SKM-1 treated with dmso at 0.1 percent for 144 hours (cell line): ENCODE results near the gene IP6K1.
"Not testable (repeated sequence)": the region's sequence is repeated elsewhere in the genome, so short reads cannot be mapped to it uniquely, and the experiment has no call there.

ENCODE experiments used
- DNase-seq: peaks from one replicate; lab custom pipeline; 2025; ENCODE audit not compliant: unreplicated experiment; lab: John Stamatoyannopoulos, UW

The IP6K1 gene

DNA sequence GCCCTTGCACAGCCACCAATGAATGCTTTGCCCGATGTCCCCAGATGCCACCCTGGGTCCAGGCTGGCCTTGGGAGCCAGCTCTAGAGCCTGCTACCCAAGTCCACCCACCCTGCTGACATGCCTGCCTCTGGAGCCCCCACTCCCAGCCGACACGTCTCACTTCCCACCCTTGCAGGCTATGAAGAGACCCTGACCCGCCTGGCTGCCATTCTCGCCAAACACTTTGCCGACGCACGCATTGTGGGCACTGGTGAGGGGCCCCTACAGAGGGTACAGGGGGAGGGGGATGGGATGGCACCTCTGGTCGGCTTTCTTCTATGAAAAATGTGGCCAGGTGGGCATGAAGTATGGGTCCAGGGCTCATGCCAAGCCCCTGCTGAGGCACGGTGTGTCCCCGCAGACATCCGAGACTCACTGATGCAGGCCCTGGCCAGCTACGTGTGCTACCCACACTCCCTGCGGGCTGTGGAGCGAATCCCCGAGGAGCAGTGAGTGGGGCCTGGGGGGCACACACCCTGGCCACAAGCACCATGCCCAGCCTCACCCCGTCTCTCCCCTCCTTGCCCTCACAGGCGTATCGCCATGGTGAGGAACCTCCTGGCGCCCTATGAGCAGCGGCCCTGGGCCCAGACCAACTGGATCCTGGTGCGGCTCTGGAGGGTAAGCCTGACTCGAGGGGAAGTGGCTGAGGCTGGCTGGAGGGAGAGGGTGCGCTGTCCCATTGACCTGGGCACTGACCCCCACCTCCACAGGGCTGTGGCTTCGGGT is 72.8 kb downstream of the IP6K1 start:
- no peak for DNase-seq

DNA sequence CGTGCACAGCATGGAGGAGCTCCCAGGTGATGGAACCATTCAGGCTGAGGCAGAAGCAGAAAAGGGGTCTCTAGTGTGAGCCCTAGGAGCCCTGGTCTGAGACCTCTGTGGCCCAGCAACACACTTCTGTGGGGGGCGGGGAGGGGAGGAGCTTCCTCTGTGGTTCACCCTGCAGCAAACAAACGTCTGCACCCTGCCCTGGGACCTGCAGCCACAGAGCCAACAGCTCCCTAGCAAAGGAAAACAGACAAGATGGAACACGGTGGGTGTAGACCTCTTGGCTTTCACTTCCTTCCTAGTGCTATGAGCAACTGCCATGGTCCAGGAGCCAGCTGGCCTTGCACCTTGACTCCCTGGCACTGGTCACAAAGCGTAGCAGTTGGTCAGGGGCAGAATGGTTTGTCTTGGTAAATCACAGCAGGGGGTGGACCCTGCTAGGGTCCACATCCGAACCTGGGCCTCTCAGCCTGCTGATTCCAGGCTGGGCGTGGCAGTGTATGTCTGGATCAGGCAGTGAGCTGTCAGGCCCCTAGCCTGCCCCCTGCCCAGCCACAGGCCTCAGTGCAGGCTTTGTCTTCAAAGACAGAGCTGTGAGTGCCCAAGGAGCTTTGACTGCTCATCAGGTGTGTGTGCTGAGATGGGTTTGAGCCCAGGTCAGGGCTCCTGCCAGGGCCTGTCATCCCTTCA is 73.6 kb downstream of the IP6K1 start:
- no peak for DNase-seq

DNA sequence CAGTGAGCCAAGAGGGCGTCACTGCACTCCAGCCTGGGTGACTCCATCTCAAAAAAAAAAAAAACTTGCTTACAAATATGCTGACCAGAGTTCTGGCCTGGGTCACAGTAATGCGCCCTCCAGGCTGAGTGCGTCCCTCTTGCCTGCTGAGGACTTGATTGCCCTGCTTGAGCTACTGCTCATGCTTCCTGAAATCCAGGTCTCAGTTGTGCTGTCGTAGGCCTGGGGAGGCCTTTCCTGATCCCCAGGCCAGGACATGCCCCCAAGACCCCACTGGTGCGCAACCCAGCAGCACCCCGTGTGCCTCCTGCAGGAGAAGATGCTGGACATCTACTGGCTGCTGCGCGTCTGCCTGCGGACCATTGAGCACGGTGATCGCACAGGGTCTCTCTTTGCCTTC is 74.2 kb downstream of the IP6K1 start:
- DNase-seq = no peak

DNA sequence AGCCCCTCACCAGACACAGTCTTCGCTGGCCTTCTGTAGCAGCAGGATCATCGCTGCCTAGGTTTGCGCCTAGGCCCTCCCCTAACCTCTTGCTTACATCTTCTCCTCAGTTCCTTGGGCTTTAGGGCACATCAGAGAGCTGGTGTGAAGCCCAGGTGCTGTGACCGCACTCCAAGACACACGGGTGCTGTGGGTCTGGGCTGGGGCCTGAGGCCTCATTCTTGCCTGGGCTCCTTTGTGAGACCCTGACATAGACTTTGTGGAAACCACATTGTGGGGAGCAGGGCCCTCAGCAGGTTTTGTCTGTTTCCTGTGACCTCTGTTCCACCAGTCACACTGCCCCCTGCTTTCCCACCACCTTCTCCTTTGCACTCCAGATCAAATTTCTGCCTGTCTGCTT is 74.9 kb downstream of the IP6K1 start:
- no peak for DNase-seq

DNA sequence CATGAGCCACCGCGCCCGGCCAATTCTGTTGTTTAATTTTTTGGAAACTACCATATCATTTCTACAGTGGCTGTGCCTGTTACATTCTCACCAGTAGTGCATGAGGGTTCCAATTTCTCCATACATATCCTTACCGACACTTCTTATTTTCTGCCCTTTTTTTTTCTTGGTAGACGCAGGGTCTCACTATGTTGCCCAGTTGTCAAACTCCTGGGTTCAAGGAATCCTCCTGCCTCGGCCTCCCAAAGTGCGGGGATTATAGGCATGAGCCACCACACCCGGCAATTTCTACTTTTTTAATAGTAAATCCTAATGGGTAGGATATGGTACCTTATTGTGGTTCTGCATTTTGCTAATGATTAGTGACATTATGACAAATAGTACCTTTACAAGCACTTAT is 76.5 kb downstream of the IP6K1 start:
- DNase-seq = no peak

DNA sequence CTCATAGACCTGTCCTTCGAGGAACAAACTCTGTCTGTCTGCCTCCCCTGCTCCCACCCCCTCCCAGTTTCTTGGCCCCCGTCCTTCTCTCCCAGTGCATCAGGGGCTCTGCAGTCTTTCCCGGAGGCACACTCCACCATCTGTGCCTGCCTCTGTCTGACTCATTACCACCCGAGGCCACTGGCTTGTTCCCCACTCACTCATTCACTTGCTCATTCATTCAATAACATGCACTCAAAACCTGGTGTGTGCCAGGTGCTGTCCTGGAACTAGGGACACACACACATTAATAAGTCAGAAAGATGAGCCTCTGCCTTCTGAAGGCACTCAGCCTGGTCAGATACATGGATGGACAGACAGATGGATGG is 79.2 kb downstream of the IP6K1 start:
- DNase-seq = no peak

DNA sequence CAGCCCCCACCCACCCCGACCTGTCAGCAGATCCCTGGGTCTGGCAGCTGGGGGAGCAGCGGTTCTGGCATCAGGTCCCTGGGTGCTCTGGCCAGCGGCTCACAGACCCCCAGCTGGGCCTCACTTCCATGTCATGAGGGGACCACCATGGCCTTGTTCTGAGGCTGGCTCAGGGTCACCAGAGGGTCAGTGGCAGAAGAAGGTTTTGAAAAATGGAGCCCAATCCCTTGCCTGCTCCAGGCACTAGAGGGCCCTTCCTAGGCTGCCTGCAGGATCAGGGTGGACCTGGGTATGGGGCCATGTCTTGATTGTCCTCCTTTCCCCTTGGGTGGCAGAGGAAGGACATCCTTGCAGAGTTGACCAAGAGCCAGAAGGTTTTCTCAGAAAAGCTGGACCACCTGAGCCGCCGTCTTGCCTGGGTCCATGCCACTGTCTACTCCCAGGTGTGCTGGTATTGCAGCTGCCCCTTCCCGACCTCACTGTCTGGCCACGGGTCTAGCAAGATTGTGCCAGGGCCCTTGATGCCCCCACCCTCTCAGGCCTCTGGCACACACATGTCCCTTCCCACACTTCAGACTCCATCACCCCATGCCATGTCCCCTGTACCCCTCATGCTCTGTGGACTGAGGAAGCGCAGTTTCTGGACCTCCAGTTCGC is 79.8 kb downstream of the IP6K1 start:
- DNase-seq = no peak

DNA sequence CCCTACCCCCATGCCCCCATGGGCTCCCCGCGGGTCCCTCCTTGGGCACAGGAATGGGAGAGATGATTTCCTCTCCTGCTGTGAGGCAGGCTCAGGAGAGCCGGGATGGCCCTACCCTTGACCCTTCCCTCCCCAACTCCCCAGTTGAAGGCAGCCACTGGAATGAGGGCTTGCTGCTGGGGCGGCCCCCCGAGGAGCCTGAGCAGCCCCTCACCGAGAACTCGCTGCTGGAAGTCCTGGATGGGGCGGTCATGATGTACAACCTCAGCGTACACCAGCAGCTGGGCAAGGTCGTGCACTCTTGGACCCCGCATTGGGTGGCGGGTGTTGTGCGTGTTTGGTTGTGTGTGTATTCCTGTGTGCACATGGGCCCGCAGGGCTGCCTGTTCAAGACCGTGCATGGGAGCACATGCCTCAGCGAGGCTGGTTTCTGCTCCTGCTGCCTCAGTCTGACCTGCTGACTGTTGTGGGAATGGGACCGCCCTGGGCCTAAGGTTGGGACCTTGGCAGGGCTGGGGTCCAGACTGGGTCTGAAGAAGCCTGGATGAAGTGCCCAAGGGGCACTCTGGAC is 80.9 kb downstream of the IP6K1 start:
- DNase-seq = no peak

DNA sequence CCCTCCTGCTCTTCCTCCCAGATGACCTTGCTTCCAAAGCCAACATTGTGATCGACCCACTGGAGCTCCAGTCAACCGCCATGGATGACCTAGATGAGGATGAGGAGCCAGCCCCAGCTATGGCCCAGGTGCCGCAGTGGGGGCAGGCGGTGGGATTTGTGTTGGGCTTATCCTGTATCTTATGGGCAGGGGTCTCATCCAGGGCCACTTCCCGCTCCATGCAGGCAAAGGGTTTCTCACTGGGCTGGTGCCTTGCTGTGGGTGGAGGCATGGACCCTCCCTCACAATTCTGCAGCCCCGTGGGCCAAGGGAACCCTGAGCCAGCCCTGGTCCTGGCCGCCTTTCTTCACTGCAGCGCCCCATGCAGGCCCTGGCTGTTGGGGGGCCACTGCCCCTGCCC is 81.7 kb downstream of the IP6K1 start:
- DNase-seq = no peak

DNA sequence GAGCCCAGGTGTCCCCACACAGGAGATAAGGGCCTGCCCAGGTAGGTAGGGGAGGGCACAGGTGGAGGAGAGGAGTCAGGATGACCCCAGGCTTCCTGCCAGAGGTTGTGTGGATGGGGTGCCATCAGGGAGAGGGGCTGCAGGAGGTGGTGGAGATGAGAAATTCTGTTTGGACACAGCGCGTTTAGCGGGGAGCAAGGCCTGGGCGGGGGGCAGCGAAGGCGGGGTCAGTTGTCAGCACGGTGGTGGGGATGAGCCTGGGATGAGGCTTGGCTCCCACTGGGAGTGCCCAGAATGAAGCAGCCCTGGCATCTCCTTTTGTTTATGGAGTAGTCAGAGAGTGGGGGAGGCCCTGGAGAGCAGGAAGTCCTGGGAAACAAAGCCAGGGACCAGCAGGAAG is 82.4 kb downstream of the IP6K1 start:
- DNase-seq = no peak

DNA sequence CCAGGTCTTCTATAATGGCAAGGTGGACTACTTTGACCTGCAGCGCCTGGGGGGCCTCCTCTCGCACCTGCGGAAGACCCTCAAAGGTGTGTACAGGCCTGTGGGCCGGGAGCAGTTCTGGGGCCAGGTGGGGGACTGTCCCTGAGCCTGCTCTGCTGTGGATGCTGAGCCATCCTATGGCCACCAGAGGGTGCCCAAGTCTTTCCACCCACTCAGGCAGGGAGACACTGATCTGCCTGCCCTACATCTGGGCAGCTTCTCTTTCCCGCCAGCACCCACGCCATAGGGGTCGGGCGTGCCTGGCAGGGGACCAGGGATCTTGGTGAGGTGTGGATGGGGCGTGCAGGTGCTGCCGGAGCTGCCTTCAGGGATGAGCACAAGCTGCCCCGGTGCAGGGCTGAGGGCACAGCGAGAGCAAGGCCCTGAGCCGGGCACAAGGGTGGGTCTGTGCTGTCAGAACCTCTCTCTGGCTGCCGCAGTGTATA is 82.9 kb downstream of the IP6K1 start:
- peak; percentile 51 for DNase-seq

DNA sequence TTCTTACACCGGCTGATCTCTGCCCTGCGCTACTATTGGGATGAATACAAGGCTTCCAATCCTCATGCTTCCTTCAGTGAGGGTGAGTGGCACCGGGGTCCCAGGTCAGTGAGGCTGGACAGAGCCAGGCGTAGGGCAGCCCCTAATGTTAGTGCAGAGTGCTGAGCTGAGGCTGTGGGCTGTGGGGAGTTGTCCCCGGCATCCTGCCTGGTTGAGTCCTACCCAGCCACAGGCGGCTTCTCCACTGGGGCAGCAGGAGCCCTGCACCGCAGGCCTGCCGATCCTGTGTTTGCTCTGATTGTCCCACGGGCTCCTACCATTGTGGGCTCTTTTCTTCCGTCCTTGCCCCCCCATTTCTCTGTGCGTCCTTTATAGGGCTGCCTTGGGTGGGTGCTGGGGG is 83.7 kb downstream of the IP6K1 start:
- no peak for DNase-seq

DNA sequence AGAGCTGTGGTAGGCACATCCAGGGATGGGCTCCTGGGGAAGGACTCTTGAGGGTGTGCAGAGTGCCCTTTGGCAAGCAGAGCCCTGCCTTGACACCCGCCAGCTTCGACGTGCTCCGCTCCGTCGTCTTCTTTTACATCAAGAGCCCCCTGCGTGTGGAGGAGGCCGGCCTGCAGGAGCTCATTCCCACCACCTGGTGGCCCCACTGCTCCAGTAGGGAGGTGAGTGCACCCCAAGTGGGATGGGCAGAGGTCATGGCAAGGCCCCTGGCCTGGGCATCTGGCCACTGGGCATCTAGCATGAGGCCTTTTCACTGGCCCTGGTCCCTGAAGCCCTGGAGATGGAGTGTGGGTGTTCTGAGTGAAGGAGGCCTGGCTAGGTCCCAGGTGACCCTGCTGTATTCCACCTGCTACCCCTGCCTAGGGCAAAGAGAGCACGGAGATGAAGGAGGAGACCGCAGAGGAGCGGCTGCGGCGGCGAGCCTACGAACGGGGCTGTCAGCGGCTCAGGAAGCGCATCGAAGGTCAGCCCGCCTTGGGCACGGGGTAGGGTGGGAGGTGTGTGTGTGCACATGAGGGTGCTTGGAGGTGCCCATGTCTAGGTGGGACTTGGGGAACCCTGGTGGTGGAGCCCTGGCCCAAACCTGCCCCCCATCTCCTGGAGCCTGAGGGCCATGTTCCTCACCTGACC is 84.8 kb downstream of the IP6K1 start:
- DNase-seq = no peak

DNA sequence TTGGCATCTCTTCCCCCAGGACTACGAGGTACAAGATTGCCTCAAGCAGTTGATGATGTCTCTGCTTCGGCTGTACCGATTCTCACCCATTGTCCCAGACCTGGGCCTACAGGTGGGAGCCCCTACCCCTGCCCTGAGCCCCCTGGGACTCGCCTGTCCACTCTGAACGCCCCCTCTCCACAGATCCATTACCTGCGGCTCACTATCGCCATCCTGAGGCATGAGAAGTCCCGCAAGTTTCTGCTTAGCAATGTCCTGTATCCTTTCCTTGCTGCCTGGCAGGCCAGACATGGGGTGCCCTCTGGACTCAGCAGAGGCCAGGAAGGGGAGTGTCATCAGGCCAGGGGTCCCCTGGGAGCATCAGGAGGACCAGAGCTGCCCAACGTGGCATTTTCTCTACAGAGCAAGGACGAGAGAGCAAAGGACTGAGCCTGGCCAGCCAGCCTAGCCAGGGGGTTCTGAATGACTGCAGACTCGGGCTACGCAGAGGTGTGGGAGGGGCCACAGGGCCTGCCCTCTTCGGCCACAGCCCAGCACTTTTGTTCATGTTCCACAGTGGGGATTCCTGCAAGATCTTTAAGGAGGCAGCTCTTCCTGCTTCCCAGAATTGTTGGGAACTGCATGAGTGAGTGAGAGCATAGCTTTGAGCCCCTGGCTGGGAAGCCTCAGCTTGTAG is 85.8 kb downstream of the IP6K1 start:
- no peak for DNase-seq

DNA sequence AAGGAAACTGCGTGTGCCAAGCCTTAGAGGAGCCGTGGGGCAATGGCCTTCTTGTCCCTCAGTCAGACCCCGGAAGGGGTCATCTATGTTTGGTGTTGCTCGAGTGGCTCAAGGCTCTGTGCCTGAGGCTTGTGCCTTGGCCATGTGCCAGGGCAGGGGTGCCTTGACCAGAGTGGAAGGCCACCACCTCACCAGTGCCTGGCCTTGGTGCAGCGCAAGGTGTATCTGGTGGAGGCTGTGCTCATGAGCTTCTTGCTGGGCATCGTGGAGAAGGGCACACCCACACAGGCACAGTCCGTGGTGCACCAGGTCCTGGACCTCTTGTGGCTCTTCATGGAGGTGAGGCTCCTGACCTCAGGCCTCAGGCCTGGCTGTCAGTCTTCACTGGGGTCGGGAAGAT is 86.3 kb downstream of the IP6K1 start:
- DNase-seq = no peak

DNA sequence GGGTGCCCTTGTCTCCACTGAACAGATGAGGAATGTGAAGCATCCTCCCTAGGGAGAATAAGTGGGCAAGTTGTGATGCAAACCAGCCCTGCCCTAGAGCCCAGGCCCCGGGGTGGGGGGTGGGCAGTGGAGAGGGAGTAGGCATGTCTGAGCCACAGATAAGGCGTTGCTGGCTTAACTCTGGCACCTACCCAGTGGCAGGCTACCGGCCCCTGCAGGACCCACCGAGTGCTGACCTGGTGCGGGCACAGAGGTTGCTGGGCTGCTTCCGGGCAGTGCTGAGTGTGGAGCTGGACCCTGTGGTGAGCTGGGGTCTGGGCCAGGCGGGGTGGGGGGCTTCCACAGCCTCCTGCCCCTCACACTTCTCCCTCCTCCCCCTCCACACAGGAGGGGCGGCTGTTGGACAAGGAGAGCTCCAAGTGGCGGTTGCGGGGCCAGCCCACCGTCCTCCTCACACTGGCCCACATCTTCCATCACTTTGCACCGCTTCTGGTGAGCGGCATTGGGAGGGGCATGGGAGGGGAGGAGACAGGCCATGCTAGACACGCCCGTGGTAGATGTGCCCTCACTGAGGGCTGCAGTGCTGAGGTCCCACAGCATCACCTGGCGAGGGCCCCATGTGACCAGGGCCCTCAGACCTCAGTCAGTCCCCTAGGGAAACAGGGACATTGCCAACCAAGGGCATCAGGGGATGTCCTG is 86.9 kb downstream of the IP6K1 start:
- DNase-seq = no peak

DNA sequence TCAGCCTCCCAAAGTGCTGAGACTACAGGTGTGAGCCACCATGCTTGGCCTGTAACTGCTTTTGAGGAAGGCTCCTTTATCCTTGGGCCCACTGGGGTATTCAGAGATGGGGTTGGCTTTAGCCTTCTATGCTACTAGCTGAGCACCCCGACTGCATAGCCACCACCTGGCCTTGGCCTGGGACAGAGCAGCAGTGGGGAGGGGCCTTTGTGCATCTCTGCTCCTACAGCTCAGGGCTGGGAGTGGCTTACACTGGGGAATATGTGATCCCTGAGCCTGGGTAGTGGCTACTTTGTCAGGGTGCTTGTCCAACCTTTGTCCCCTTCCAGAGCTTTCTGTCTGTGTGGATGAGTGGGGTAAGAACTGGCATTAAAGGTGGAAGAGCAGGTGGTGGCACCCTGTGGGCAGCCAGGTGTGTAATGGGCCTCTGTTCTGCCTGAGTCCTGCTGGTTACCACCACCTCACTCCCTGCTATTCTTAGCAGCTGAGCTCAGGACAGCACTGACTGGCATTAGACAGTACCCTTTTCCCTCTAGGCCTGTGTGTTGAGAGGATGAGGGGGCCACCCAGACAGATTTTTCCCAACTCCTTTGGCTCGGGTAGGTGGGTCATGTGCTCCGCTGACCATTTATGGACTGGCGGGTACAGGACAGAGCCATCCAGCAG is 90.9 kb downstream of the IP6K1 start:
- not testable (repeated sequence) for DNase-seq

DNA sequence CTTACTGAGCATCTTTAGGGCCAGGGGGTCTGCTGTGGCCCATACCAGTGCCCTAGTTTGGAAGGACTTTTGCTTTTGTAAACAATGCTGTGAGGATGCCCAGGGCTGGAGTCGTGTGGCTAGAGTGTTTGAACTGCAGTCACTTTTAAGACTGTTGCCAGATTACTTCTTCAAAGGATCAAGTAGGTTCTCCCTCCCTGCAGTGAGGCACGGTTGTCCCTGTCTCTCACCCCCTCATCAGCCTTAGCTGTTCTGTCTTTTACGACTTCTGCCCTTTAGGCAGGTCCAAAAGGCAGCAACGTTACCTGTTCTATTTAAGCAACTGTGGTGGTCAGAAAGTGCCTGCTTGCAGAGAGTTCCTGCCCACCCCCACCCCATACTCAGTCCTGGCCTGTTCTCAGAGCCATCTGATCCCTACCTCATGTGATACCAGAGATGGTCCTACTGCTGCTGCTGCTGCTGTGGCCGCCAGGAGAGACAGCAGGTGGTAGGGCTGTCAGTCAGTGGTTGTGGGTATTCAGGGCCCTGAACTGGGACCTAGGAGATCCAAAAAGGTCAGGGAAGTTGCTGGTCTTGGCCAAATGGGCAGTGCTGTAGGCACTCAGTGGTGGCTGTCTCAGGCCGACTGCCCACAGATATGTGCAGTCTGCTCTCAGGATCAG is 91.8 kb downstream of the IP6K1 start:
- not testable (repeated sequence) for DNase-seq

DNA sequence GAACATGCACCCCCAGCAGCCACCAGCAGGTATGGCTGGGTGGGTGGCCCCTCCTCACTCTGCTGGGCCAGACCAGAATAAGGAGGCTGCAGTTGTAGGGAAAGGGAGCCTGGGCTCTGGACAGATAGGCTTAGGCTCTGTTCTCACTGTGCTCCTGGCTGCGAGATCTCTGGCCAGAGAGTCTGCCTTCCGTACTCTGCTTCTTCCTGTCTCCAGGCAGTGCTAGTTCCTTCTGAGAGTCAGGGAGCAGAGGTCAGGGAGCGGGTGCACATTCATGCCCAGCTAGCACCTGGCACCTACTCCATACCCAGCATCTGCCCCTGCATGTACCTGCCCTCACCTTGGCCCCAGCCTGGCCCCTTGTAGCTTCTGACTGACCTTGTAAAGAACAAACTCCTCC is 94.9 kb downstream of the IP6K1 start:
- DNase-seq = not testable (repeated sequence)
